Measurements from ENCODE around the gene PCNX1.

DNA sequence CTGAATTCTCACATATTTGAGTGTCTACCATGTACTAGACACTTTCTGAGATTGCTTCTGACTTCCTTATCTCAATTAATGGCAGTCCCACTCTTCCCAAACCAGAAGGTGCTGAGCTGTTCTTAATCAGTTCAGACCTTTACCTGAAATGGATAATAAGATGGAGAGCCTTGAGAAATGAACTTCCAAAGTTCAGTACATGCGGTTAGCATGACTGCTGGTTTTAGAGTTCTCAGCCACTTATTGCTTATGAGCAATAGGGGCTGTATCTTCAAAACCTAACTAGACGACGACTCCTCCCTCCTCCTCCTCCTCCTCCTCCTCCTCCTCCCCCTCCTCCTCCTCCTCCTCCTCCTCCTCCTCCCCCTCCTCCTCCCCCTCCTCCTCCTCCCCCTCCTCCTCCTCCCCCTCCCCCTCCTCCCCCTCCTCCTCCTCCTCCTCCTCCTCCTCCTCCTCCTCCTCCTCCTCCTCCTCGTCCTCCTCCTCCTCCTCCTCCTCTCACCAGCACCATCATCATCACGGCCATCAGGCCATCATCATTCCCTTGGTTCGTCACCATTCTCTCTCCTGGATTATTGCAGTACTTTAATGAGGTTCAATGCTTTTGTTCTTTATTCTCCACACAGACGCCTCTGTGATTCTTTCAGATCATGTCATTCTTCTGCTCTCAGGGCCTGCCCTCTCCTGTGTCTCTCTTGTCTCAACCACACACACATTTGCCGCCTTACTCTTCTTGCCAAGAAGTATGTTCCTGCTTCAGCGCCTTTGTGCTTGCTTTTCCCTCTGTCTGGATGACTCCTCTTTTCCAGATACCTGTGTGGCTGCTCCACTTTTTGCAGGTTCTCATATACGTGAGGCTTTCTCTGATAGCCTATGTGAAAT, 2.7 kb downstream of the PCNX1 start:
- TF ChIP-seq POLR2A (IDR thresholded peaks at IDR 0.05) (no peak), CTCF (IDR thresholded peaks at IDR 0.05) (no peak)
